Measurements from ENCODE around the gene ATL2.
"Not testable (repeated sequence)": the region's sequence is repeated elsewhere in the genome, so short reads cannot be mapped to it uniquely, and the experiment has no call there.

Gene ATL2

GRCh38 chr2:38263293-38263692 lies 113.8 kb downstream of the ATL2 start:
- no peak for TF ChIP-seq CTCF (IDR thresholded peaks at IDR 0.05; ENCODE audit: low read depth, low read length)
- no peak overlapping the region for H3K4me3 ChIP-seq (ENCODE audit: low read depth, low read length)

- no peak overlapping the region for H3K4me3 ChIP-seq (ENCODE audit: low read depth, low read length)
- TF ChIP-seq CTCF (IDR thresholded peaks at IDR 0.05; ENCODE audit: low read depth, low read length), result no peak
Measured at GRCh38 chr2:38262069-38262871, 114.8 kb downstream of the ATL2 start.

GRCh38 chr2:38261569-38262068 lies 115.5 kb downstream of the ATL2 start:
- no peak for TF ChIP-seq CTCF (IDR thresholded peaks at IDR 0.05; ENCODE audit: low read depth, low read length)

GRCh38 chr2:38260972-38261371 lies 116.1 kb downstream of the ATL2 start:
- no peak overlapping the region for H3K4me3 ChIP-seq (ENCODE audit: low read depth, low read length)
- TF ChIP-seq CTCF (IDR thresholded peaks at IDR 0.05; ENCODE audit: low read depth, low read length), result no peak

More at GRCh38 chr2:38261569-38262068, 115.5 kb downstream of the ATL2 start:
- H3K4me3 ChIP-seq (ENCODE audit: low read depth, low read length), result no peak overlapping the region

- no peak overlapping the region for H3K4me3 ChIP-seq (ENCODE audit: low read depth, low read length)
- no peak for TF ChIP-seq CTCF (IDR thresholded peaks at IDR 0.05; ENCODE audit: low read depth, low read length)
Measured at GRCh38 chr2:38260469-38260868, 116.6 kb downstream of the ATL2 start.

GRCh38 chr2:38259311-38259710 lies 117.8 kb downstream of the ATL2 start:
- no peak for TF ChIP-seq CTCF (IDR thresholded peaks at IDR 0.05; ENCODE audit: low read depth, low read length)
- H3K4me3 ChIP-seq (ENCODE audit: low read depth, low read length), result no peak overlapping the region

GRCh38 chr2:38257680-38258079 lies 119.4 kb downstream of the ATL2 start:
- not testable (repeated sequence) for H3K4me3 ChIP-seq (ENCODE audit: low read depth, low read length)
